ENCODE results near the gene MAML2.

The MAML2 gene

DNA sequence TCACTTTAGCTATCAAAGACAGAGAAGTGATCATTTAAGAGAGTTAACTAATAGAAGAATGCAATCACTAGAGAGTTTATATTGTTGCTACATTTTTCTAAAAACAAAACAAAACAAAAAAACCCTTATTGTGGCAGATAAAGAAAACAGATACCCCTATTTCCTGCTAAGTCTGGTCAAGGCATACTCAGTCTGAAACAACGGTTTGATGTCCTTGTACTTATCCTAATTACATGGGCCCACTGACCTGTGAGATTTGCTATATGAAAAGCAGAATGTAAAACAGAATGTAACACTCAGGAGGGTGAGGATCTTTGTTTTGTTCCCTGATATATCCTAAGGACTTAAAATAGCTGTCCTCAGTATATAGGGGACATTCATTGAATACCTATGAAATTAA lies 24.6 kb downstream of the MAML2 start:
- no peak for DNase-seq

DNA sequence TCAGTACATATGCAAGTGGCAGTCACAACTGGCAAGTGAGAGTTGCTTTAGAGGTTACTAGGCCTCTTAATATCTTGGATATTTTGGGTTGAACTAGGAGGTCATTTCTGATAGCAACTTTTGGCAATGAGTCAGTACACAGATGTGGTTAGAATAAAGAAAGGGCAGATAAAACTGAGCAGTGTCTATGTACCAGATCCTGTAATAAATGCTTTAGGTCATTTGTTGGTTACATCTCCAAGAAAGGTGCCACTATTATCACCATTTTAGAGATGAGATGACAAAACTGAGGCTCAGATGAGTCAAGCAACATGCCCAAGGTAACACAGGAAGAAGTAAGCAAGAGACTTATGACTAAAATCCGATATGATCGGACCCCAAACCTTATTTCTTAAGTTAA lies 25.0 kb downstream of the MAML2 start:
- no peak for DNase-seq

GRCh38 chr11:96317571-96317970 lies 25.4 kb downstream of the MAML2 start:
- peak in 1 of 2 donors; percentile 47 for DNase-seq

GRCh38 chr11:96316869-96317268 lies 26.1 kb downstream of the MAML2 start:
- DNase-seq, result no peak

GRCh38 chr11:96315476-96315875 lies 27.5 kb downstream of the MAML2 start:
- DNase-seq, result no peak

DNA sequence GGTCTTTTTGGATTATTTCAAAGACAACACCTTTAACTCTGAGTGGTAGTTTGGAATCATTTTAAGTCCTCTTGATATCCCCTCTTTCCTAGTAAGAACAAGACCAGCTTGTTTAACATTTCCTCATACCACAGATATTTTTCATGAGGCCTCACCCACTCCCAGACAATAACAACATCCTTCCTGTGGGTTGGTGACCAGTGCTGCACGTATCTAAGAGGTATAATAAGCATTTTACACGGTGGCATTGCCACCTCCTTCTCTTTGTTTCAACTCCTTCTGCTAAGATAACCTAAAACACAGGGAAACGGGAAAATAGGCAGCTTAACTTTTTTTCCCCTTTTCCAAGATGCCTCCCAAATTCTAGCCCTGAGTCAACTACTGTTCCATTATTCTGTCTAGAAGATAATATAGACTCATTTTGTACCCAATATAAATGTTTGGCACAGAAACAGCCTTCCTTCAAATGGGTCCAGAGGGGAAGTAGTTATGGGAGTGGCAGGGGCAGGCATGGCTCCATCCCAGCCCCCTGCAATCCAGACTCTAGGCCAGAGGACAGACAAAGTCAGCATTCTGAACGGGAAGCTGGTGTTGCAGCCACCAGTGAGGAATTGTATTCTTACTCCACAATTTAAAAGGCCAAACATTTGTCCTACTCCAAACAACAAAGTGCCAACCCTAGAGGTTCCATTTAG lies 28.5 kb downstream of the MAML2 start:
- DNase-seq, result peak; percentile 45 to 50

GRCh38 chr11:96313163-96313562 lies 29.8 kb downstream of the MAML2 start:
- peak in 1 of 2 donors; percentile 26 for DNase-seq

- no peak for DNase-seq
Measured at GRCh38 chr11:96311120-96311568, 31.9 kb downstream of the MAML2 start.

DNA sequence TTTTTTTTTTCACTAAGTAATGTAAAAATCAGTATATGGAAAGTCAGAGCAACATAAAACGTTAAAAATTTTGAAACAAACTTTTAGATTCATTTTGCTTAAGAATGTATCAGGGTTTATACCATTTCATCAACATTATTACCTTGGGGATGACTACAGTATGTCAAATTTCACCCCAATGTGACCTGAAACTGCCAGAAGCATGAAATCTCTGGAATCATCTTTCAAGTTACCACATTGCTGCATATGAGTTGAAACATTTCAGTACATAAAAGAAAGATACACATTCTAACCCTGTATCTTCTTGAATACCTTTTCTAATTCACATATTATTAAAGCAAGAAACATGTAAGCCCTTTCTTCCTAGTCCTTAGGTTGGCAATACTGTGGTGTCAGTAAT lies 32.8 kb downstream of the MAML2 start:
- no peak for DNase-seq

DNA sequence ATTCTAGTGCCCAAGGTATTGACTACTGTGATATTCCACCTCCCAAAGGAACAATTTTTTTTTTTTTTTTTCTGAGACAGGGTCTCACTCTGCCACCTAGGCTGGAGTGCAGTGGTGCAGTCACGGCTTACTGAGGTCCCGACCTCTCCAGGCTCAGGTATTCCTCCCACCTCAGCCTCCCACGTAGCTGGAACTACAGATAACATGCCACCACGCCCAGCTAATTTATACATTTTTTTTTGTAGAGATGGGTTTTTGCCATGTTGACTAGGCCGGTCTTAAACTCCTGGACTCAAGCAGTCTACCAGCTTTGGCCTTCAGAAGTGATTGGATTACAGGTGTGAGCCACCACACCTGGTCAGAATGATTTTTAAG lies 33.4 kb downstream of the MAML2 start:
- no peak for DNase-seq

GRCh38 chr11:96309016-96309642 lies 33.9 kb downstream of the MAML2 start:
- DNase-seq, result no peak

DNA sequence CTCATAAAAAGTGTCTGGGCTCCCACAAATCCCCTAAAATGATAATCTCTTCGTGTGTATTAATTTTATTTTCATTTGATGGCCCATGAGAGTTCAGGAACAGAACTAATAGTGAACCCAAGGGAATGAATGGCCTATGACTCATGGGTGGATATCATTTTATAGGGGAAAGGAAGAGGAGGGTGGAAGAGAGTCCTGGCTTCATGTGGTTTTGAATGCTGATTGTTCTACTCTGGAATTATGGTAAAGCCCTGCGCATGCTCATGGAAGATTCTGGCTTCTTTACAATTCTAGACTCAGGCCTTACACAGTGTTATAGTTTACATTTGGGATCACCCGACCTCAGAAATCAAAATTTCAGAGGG lies 35.2 kb downstream of the MAML2 start:
- no peak for DNase-seq

DNA sequence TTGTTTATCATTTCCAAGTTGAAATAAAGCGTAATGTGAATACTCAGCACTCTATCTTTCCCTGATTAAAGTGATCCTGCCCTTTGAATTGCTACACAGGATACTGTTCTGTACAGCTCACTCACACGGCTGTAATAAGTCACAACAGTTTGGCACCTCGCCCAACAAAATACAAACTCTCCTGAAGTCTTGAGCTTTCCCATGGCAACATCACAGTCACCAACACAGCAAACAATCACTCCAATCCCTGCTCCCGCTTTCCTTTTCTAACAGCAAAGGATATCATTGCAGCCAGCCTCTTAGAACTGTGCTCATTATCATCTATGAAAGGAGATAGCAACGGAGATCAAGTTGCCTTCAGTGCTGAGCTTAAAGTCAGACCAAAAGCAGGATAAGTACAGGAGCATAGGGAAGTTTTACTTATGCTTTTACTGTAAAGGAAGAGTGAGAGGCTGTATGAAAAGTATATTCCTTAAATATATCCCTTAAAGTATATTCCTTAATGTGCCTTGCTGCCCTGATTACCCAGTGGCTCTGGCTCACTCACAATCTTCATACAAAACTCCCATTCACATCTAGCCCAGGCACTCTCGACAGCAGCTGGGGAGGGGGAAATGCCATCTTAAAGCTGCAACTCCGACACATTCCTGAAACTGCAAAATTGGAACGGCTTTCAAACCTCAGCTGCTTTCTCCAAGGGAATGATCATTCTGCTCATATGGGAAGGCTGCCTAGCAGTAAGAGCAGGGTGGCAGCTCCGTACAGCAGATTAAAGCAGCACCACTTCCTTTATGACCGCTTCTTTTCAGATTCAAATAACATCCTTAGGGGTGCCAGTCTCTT lies 35.8 kb downstream of the MAML2 start:
- peak in 1 of 2 donors; percentile 34 for DNase-seq

- DNase-seq, result no peak
Measured at GRCh38 chr11:96306600-96306932, 36.4 kb downstream of the MAML2 start.

- DNase-seq, result no peak
Measured at GRCh38 chr11:96306071-96306470, 36.9 kb downstream of the MAML2 start.

- DNase-seq, result no peak
Measured at GRCh38 chr11:96303980-96304379, 39.0 kb downstream of the MAML2 start.

- DNase-seq, result peak; percentile 57 to 78
Measured at GRCh38 chr11:96303064-96303463, 39.9 kb downstream of the MAML2 start.

- no peak for DNase-seq
Measured at GRCh38 chr11:96301818-96302217, 41.2 kb downstream of the MAML2 start.

GRCh38 chr11:96299155-96299888 lies 43.7 kb downstream of the MAML2 start:
- peak; percentile 60 to 74 for DNase-seq

- no peak for DNase-seq
Measured at GRCh38 chr11:96295369-96295768, 47.6 kb downstream of the MAML2 start.

GRCh38 chr11:96294289-96294688 lies 48.7 kb downstream of the MAML2 start:
- no peak for DNase-seq

- peak; percentile 52 to 73 for DNase-seq
Measured at GRCh38 chr11:96293598-96294021, 49.4 kb downstream of the MAML2 start.

DNA sequence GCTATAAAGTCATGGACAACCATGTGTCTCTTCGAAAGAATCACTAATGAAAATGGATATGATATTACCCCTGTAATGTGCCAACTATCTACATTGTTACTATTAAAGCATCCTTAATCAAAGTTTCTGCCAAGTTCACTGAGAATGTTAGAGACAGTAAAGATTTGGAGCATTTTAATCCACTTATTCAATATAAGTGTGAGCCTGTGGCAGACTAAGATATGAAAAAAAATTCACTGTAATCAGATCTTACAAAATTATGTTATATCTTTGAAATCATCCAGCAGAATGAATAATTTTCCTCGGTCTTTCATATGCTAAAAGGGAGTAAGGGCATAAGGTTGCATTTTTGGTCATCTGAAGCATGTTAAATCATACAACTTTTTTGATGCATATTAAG lies 49.9 kb downstream of the MAML2 start:
- no peak for DNase-seq
